SKM-1 treated with dmso at 0.1 percent for 144 hours (cell line): ENCODE data around the gene KCNMA1.

Source experiments
- DNase-seq: peaks from one replicate; lab custom pipeline; 2025; ENCODE audit not compliant: unreplicated experiment; lab: John Stamatoyannopoulos, UW

The KCNMA1 gene

GRCh38 chr10:77104459-77104980 is 533.1 kb downstream of the KCNMA1 start:
- no peak for DNase-seq

- DNase-seq, result no peak
These were observed 534.4 kb downstream of the KCNMA1 start for GRCh38 chr10:77103213-77103612.

- DNase-seq, result no peak
These were observed 536.3 kb downstream of the KCNMA1 start for GRCh38 chr10:77101341-77101740.

- DNase-seq, result no peak
These were observed 538.5 kb downstream of the KCNMA1 start for GRCh38 chr10:77099136-77099535.

GRCh38 chr10:77097625-77098024 is 540.0 kb downstream of the KCNMA1 start:
- DNase-seq, result no peak

- DNase-seq, result no peak
These were observed 544.5 kb downstream of the KCNMA1 start for GRCh38 chr10:77093126-77093525.

GRCh38 chr10:77091597-77092165 is 545.9 kb downstream of the KCNMA1 start:
- DNase-seq, result no peak

GRCh38 chr10:77090381-77091356 is 546.9 kb downstream of the KCNMA1 start:
- no peak for DNase-seq

GRCh38 chr10:77087366-77087765 is 550.2 kb downstream of the KCNMA1 start:
- DNase-seq, result no peak

- DNase-seq, result no peak
These were observed 551.5 kb downstream of the KCNMA1 start for GRCh38 chr10:77086081-77086480.

GRCh38 chr10:77085344-77085743 is 552.3 kb downstream of the KCNMA1 start:
- DNase-seq, result no peak

GRCh38 chr10:77084431-77085144 is 553.0 kb downstream of the KCNMA1 start:
- DNase-seq, result no peak

GRCh38 chr10:77082601-77083252 is 554.9 kb downstream of the KCNMA1 start:
- peak; percentile 44 for DNase-seq

GRCh38 chr10:77081481-77081891 is 556.1 kb downstream of the KCNMA1 start:
- no peak for DNase-seq

GRCh38 chr10:77080361-77081027 is 557.1 kb downstream of the KCNMA1 start:
- DNase-seq, result no peak

- DNase-seq, result peak; percentile 84
These were observed 557.9 kb downstream of the KCNMA1 start for GRCh38 chr10:77079592-77080300.

GRCh38 chr10:77077316-77077945 is 560.2 kb downstream of the KCNMA1 start:
- no peak for DNase-seq

- peak; percentile 36 for DNase-seq
These were observed 561.7 kb downstream of the KCNMA1 start for GRCh38 chr10:77075926-77076325.

GRCh38 chr10:77074104-77074624 is 563.4 kb downstream of the KCNMA1 start:
- DNase-seq, result no peak
